Activated CD4-positive, CD25-positive, alpha-beta regulatory T cell (primary cell): Measurements from ENCODE around the gene EN2.

Experiments
- DNase-seq, 4 experiments: peaks; one replicate each; lab custom pipeline; 2025; lab: John Stamatoyannopoulos, UW

The EN2 gene

DNA sequence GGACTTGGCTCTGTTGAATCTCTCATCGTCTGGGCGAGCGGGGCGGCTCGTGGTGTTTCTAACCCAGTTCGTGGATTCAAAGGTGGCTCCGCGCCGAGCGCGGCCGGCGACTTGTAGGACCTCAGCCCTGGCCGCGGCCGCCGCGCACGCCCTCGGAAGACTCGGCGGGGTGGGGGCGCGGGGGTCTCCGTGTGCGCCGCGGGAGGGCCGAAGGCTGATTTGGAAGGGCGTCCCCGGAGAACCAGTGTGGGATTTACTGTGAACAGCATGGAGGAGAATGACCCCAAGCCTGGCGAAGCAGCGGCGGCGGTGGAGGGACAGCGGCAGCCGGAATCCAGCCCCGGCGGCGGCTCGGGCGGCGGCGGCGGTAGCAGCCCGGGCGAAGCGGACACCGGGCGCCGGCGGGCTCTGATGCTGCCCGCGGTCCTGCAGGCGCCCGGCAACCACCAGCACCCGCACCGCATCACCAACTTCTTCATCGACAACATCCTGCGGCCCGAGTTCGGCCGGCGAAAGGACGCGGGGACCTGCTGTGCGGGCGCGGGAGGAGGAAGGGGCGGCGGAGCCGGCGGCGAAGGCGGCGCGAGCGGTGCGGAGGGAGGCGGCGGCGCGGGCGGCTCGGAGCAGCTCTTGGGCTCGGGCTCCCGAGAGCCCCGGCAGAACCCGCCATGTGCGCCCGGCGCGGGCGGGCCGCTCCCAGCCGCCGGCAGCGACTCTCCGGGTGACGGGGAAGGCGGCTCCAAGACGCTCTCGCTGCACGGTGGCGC, at the start of gene EN2:
TSS of gene EN2 (plus strand) at position 19 of the 767 bp plus-strand sequence. CDS start at position 268, 249 bp downstream.
- no peak for DNase-seq

DNA sequence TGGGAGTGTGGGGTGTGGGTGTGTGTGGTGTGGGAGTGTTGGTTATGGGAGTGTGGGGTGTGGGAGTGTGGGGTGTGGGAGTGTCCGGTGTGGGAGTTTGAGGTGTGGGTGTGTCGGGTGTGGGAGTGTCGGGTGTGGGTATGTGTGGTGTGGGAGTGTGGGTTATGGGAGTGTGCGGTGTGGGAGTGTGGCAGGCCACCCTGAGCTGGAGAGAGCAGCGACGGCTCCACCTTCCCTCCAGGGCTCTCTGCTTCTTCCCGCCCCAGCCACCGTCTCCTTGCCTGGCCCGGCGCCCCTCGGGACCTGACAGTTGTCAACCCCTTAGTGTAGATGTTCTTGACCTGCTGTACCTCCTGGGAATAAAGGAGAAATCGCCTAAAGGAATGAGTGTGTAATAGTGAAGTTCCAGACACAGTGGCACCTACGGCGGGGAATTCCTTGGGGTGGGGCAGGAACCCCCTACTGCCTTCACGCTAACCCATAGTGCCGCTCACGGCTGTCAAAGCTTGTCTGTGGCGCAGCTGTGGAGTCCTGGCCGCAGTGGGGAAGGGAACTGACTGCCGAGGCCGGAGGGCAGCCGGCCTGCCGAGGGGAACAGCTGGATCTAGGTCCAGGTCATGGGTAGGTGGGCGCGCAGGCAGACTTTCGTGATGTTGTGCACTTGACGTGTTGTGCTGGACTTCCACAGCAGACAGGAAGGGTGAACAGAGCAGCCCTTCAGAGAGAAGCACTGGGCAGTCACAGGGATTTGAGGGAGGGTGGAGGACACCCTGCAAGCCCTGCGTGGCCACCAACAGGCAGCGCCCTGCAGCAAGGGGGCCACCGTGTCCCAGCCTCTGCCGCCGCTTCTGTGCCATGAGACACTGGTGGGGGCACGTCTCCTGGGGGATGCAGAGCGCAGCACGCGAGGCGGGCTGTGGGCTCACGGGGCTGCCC, 49.0 kb upstream of the EN2 start:
- no peak for DNase-seq

DNA sequence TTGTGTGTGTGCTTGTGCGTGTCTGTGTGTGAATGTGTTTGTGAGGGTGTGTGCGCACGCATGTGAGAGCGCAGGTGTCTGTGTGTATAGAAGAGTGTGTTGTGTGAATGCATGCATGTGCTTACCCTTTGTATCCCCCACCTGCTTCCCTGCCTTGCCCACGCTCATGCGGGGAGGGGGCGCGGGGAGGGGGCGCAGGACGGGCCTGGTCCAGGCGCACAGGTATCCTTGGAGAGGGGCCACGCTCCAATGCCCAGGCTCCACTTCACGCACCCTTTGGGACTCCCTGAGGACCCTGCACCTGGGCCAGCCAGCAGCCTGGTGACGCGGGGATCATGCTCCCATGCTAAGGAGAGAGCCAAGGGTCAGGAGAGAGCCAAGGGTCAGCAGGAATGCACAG, 47.9 kb upstream of the EN2 start:
- no peak for DNase-seq

DNA sequence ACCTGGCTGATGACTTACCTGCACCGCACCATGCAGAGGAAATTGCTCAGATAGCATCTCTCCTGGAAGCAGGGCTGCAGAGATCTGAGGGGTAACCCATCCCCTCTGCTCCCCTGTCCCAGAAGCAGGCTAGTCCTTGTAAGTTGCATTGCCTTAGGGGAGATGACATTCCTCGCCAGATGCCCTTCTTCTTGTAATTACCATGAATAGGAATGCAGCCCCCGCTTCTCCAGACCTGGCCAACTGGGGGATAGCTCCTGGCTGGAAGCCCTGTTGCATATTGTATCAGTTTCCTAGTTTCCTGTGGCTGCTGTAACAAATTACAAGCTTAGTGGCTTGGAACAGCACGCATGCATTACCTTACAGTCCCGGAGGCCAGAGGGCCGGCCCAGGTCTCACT, 47.5 kb upstream of the EN2 start:
- no peak for DNase-seq

- no peak for DNase-seq
Measured at GRCh38 chr7:155411718-155412415, 46.1 kb upstream of the EN2 start.

- peak in 1 of 4 experiments; percentile 19 for DNase-seq
Measured at GRCh38 chr7:155412416-155413253, 45.3 kb upstream of the EN2 start.

DNA sequence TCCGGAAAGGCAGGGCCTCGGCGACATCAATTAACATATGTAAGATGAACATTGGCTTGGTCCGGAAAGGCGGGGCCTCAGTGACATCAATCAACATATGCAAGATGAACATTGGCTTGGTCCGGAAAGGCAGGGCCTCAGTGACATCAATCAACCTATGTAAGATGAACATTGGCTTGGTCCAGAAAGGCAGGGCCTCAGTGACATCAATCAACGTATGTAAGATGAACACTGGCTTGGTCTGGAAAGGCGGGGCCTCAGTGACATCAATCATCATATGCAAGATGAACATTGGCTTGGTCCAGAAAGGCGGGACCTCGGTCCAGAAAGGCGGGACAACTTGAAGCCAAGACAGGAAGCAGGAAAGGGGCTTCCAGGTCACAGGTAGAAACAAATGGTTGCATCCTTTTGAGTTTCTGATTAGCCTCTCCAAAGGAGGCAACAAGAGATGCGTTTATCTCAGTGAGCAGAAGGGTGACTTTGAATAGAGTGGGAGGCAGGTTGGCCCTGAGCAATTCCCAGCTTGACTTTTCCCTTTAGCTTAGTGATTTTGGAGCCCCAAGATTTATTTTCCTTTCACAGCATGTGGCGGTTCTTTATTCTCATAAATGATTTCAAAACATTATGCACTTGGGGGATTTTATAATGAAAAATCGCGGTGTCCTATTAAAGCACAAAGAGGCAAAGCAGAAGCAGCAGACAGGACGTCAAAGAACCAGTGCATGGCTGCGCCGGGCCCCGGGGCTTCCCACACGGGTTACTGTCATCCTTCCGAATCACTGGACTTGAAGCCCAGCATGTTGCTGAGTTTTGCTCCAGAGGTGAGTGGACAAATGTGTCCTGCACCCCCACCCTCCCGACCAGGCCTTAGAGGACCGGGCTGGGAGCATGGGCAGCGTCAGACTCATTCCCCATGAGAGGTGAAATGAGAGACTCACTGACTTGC, 43.1 kb upstream of the EN2 start:
- no peak for DNase-seq

DNA sequence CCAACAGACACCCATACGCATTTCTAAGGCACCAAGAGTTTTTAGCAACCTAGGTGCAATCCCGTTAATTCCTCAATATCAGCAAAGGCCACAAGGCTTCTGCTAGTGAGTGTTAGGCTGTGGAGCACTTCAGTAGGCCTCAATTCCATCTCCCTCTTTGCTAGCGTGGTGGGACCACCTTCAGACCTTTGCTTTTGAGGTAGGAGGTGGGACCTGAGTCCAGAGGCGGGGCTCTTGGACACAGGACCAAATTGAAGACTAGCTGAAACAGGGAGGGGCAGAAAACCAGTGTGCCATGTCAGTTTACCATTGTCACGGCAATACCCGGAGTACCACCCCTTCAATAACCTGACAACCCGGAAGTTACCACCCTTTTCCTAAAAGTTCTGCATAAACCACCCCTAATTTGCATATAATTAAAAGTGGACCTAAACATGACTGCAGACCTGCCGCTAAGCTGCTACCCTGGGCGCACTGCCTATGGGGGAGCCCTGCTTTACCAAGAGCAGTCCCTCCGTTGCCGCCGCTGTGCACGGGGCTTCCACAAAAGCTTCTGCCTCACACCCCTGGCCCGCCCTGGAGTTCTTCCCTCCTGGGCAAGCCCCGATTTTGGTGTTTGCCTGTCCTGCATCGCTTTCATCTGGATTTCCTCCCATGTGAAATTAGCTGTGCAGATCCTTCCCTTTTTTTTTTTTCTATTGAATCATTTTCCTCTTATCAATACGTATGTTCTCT, 41.1 kb upstream of the EN2 start:
- no peak for DNase-seq

- DNase-seq: no peak
Measured at GRCh38 chr7:155418304-155418703, 39.6 kb upstream of the EN2 start.

- no peak for DNase-seq
Measured at GRCh38 chr7:155418941-155419755, 38.8 kb upstream of the EN2 start.

DNA sequence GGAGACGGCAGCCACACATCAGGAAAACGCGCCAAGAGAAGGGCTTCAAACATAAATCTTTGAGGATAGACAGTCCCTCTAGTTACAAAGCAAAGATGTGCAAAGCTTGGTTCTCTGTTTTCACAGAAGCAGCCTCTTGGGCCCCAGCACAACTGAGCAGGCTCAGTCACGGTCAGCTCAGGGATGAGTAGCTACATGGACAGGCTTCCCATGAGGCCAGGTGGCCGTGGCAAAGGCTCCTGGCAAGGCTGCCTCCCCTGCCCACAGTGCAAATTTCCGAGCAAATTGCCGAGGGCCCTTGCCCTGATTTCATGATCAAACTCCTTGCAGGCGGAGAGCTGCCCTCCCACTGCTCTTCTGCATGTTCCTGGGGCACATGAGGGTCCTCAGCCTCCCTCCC, 37.8 kb upstream of the EN2 start:
- DNase-seq: no peak

- no peak for DNase-seq
Measured at GRCh38 chr7:155422151-155422550, 35.8 kb upstream of the EN2 start.

- DNase-seq: no peak
Measured at GRCh38 chr7:155422599-155423336, 35.2 kb upstream of the EN2 start.

- DNase-seq: no peak
Measured at GRCh38 chr7:155423337-155424285, 34.3 kb upstream of the EN2 start.

GRCh38 chr7:155424301-155425010, 33.5 kb upstream of the EN2 start:
- no peak for DNase-seq

- no peak for DNase-seq
Measured at GRCh38 chr7:155425011-155425340, 33.0 kb upstream of the EN2 start.
